Measurements from ENCODE around the gene CYP39A1. TPM values are rescaled to one million over a fixed set of nuclear protein-coding genes. Genes with fewer than 3 reads are reported as not detected.

CYP39A1 gene
- total RNA-seq, 2 experiments from 2014 or later: not detected

DNA sequence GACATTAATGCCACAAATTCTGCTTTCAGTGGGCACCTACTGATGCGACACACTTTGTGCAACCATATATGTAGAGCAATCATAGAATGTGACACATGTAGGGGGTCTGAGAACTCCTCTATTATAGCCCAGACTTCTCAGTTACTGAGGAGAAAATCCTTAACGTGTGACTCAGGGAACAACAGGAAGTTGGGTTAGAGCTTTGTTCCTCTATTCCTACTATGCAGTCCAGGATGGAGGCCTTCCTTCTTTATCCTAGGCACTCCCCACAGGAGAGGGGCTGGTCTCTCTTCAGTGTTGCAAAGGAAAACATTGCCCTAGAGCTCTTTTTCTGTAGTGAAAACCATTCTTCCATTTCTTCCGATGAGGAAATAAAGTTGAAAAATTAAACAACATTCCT is 121.7 kb downstream of the CYP39A1 start:
- CTCF ChIA-PET: interaction anchor here (1.0 kb wide), 1 partner anchor 100 kb away, joined by 3 read pairs; no protein-coding TSS in a partner anchor

GRCh38 chr6:46528961-46529750 is 123.5 kb downstream of the CYP39A1 start:
- no peak for DNase-seq
- ChIA-PET POLR2A (no interaction called here), CTCF (no interaction called here)
- intact Hi-C loops (cut with micrococcal nuclease): no loop called here
- no peaks in the 10 kb centered on the region for H3K9me3 Mint-ChIP-seq
- H3K36me3 Mint-ChIP-seq (ENCODE audit: low read depth): no peaks in the 10 kb centered on the region
- peaks cover 10% of the 10 kb centered on the region for H3K27me3 Mint-ChIP-seq
- no peak overlapping the region for H3K27ac Mint-ChIP-seq
- no peak overlapping the region for H3K4me3 Mint-ChIP-seq
- TF ChIP-seq, protein P1, sequence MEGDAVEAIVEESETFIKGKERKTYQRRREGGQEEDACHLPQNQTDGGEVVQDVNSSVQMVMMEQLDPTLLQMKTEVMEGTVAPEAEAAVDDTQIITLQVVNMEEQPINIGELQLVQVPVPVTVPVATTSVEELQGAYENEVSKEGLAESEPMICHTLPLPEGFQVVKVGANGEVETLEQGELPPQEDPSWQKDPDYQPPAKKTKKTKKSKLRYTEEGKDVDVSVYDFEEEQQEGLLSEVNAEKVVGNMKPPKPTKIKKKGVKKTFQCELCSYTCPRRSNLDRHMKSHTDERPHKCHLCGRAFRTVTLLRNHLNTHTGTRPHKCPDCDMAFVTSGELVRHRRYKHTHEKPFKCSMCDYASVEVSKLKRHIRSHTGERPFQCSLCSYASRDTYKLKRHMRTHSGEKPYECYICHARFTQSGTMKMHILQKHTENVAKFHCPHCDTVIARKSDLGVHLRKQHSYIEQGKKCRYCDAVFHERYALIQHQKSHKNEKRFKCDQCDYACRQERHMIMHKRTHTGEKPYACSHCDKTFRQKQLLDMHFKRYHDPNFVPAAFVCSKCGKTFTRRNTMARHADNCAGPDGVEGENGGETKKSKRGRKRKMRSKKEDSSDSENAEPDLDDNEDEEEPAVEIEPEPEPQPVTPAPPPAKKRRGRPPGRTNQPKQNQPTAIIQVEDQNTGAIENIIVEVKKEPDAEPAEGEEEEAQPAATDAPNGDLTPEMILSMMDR (IDR thresholded peaks at IDR 0.05): no peak
- no peaks in the 10 kb centered on the region for H3K4me1 Mint-ChIP-seq (ENCODE audit: low read depth)
- ATAC-seq: no peak

More for the DNA sequence above, 121.7 kb downstream of the CYP39A1 start:
- H3K27me3 Mint-ChIP-seq: peaks cover 10% of the 10 kb centered on the region
- intact Hi-C loops (cut with micrococcal nuclease): no loop called here
- H3K9me3 Mint-ChIP-seq: no peaks in the 10 kb centered on the region
- TF ChIP-seq, protein P1 (IDR thresholded peaks at IDR 0.05): no peak
- H3K4me1 Mint-ChIP-seq (ENCODE audit: low read depth): no peaks in the 10 kb centered on the region
- POLR2A ChIA-PET: no interaction called here
- H3K27ac Mint-ChIP-seq: no peak overlapping the region
- no peak for DNase-seq
- H3K4me3 Mint-ChIP-seq: no peak overlapping the region
- no peak for ATAC-seq
- H3K36me3 Mint-ChIP-seq (ENCODE audit: low read depth): no peaks in the 10 kb centered on the region

DNA sequence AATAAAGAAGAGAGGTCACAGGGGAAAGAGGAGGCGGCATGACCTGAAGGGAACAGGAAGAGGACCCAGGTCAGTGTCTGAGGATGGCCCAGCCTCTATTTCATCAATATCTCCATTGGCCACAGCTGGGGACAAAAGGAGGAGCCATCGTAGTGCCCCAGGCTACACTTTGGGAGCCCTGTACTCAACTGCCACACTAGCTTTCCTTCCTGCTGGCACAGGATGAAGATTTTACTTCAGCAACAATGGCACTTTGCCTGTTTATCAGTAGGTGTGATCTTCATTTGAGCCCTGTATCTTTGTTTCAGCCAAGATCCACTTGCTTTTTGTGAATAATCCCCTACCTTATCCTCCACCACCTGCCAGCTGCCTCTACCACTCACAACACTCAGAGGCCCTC is 126.0 kb downstream of the CYP39A1 start:
- no peak for DNase-seq
- ChIA-PET CTCF (interaction anchor here (1.3 kb wide), 1 partner anchor 8 kb away, joined by 3 read pairs; no protein-coding TSS in a partner anchor), POLR2A (no interaction called here)
- TF ChIP-seq, protein P1 (IDR thresholded peaks at IDR 0.05): no peak
- H3K4me1 Mint-ChIP-seq (ENCODE audit: low read depth): no peaks in the 10 kb centered on the region
- no peaks in the 10 kb centered on the region for H3K36me3 Mint-ChIP-seq (ENCODE audit: low read depth)
- H3K27ac Mint-ChIP-seq: no peak overlapping the region
- intact Hi-C loops (cut with micrococcal nuclease): no loop called here
- no peak for ATAC-seq
- peaks cover 15% of the 10 kb centered on the region for H3K27me3 Mint-ChIP-seq
- H3K4me3 Mint-ChIP-seq: no peak overlapping the region
- no peaks in the 10 kb centered on the region for H3K9me3 Mint-ChIP-seq

GRCh38 chr6:46525583-46525982 is 127.0 kb downstream of the CYP39A1 start:
- H3K4me1 Mint-ChIP-seq (ENCODE audit: low read depth): no peaks in the 10 kb centered on the region
- H3K36me3 Mint-ChIP-seq (ENCODE audit: low read depth): no peaks in the 10 kb centered on the region
- H3K4me3 Mint-ChIP-seq: no peak overlapping the region
- peaks cover 15% of the 10 kb centered on the region for H3K27me3 Mint-ChIP-seq
- POLR2A ChIA-PET: no interaction called here
- DNase-seq: no peak
- no peak overlapping the region for H3K27ac Mint-ChIP-seq
- ATAC-seq: no peak
- CTCF ChIA-PET: no interaction called here
- no peaks in the 10 kb centered on the region for H3K9me3 Mint-ChIP-seq
- TF ChIP-seq, protein P1 (IDR thresholded peaks at IDR 0.05): no peak
- intact Hi-C loops (cut with micrococcal nuclease): no loop called here

DNA sequence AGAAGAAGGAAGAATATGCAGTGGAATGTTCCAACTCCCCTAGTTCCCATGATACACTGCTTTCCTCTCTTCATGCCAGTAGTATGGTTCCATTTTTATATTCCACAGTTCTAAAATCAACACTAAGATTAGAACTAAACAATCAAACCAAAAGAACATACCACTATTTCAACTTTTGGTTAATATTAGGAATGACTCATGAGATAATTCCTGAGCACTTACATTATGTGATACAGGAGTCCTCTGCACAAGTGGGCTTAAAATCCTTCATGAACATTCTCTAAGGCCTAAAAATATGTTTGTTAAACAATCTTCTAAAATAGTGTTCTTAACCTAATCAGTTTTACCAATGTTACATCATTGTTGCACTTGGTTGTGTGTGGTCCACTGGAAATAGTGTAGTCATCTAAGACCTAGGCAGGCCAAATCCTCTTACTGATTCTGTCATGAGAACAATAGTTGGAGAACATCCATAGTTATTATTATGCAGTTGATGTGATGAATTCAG is 131.1 kb downstream of the CYP39A1 start:
- Mint-ChIP-seq H3K27me3 (peaks cover 13% of the 10 kb centered on the region), H3K36me3 (ENCODE audit: low read depth) (no peaks in the 10 kb centered on the region), H3K4me1 (ENCODE audit: low read depth) (no peaks in the 10 kb centered on the region), H3K4me3 (no peak overlapping the region), H3K27ac (no peak overlapping the region), H3K9me3 (no peaks in the 10 kb centered on the region)
- TF ChIP-seq, protein P1 (IDR thresholded peaks at IDR 0.05): no peak
- DNase-seq (no peak), ATAC-seq (no peak)
- ChIA-PET POLR2A (no interaction called here), CTCF (no interaction called here)
- intact Hi-C loops (cut with micrococcal nuclease): no loop called here
